ENCODE measurements around the gene POU2F2. TPM values are rescaled to one million over a fixed set of nuclear protein-coding genes. Genes with fewer than 3 reads are reported as not detected.
A peak's percentile ranks its signal among the peaks of the same experiment; 100 is the strongest.

Gene POU2F2
- total and polyA plus RNA-seq, 8 donors = 0.68 to 23.3 (median 2.3) TPM

GRCh38 chr19:42129399-42130253 lies 2.6 kb downstream of the POU2F2 start:
- WGBS, 5 donors = 39 to 55% (median 50%) methylated on average over 18 to 20 of the region's 20 CpGs
- Histone ChIP-seq H3K36me3 (no peaks in the 10 kb centered on the region), H3K27me3 (peaks cover 5 to 76% (median 13%) of the 10 kb centered on the region in 3 donors), H3K4me1 (peaks cover 16 to 20% (median 17%) of the 10 kb centered on the region in 4 donors), H3K9me3 (no peaks in the 10 kb centered on the region), H3K27ac (peak overlapping the region in 1 of 5 donors; percentile 36), H3K4me3 (peak overlapping the region in 2 of 4 donors; percentile 2 to 43)
- DNase-seq = peak; percentile 29 to 51
- TF ChIP-seq EP300 (IDR thresholded peaks at IDR 0.05) (no peak), POLR2AphosphoS5 (IDR thresholded peaks at IDR 0.05) (no peak), POLR2A (IDR thresholded peaks at IDR 0.05) (no peak)
- TF ChIP-seq, protein P1, sequence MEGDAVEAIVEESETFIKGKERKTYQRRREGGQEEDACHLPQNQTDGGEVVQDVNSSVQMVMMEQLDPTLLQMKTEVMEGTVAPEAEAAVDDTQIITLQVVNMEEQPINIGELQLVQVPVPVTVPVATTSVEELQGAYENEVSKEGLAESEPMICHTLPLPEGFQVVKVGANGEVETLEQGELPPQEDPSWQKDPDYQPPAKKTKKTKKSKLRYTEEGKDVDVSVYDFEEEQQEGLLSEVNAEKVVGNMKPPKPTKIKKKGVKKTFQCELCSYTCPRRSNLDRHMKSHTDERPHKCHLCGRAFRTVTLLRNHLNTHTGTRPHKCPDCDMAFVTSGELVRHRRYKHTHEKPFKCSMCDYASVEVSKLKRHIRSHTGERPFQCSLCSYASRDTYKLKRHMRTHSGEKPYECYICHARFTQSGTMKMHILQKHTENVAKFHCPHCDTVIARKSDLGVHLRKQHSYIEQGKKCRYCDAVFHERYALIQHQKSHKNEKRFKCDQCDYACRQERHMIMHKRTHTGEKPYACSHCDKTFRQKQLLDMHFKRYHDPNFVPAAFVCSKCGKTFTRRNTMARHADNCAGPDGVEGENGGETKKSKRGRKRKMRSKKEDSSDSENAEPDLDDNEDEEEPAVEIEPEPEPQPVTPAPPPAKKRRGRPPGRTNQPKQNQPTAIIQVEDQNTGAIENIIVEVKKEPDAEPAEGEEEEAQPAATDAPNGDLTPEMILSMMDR (IDR thresholded peaks at IDR 0.05) = no peak
- intact Hi-C loops (cut with DNase I; ENCODE audit: low total_unique reads) = loop anchor here (5.0 to 10.0 kb wide), 2 partner anchors 53 to 195 kb away; partner anchors contain the start of gene MEGF8

DNA sequence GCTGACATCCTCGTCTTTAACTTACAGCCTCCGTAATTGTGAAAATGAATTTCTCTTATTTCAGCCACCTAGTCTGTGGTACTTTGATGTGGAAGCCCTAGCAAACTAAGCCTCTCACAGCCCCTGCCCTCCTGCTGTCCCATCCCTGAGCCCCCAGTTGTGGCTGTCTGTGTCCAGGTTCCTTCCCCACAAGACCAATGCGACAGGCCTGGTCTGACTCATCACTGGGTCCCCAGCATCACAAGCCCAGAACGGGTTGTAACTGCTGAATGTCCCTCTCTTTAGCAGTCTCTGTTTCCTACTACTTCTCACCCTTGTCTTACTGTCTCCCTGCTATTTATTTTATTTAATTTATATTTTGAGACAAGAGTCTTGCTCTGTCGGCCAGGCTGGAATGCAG lies 5.7 kb downstream of the POU2F2 start:
- Histone ChIP-seq H3K4me3 (no peak overlapping the region), H3K27me3 (peaks cover 0 to 75% (median 0%) of the 10 kb centered on the region in 3 donors), H3K9me3 (no peaks in the 10 kb centered on the region), H3K4me1 (peaks cover 0 to 14% (median 1%) of the 10 kb centered on the region in 4 donors), H3K36me3 (no peaks in the 10 kb centered on the region), H3K27ac (no peak overlapping the region)
- DNase-seq = no peak
- no peak for TF ChIP-seq POLR2A (IDR thresholded peaks at IDR 0.05)
- TF ChIP-seq POLR2AphosphoS5 (IDR thresholded peaks at IDR 0.05) = no peak
- TF ChIP-seq, protein P1 (IDR thresholded peaks at IDR 0.05) = no peak
- TF ChIP-seq EP300 (IDR thresholded peaks at IDR 0.05) = no peak
- 74 to 86% (median 78%) methylated on average over 5 of the region's 5 CpGs for WGBS, 5 donors
- intact Hi-C loops (cut with DNase I; ENCODE audit: low total_unique reads) = loop anchor here (10.0 kb wide), 1 partner anchor 198 kb away; the partner anchor contains the start of gene MEGF8

DNA sequence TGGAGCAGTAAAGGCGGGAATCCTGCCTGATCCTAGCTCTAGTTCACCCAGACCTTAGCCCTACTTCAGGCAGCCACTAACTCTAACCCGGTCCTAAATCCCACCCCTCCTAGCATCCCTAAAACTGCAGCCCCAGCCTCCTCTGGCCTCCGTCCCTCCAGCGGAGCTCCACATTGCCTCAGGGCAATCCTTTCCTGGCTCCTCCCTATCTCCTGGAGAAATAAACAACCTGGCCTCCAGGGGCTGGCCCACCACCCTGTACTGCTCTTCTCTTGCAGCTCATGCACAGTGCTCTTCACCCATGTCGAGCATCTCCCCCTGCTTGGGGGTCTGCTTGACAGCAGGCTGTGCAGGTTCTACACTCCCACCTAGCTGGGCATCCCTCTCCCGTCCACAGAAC lies 6.7 kb downstream of the POU2F2 start:
- H3K9me3 ChIP-seq = no peaks in the 10 kb centered on the region
- DNase-seq = no peak
- intact Hi-C loops (cut with DNase I; ENCODE audit: low total_unique reads) = loop anchor here (10.0 kb wide), 1 partner anchor 199 kb away; the partner anchor contains the start of gene MEGF8
- peaks cover 0 to 20% (median 4%) of the 10 kb centered on the region in 4 donors for H3K4me1 ChIP-seq
- peaks cover 0 to 65% (median 0%) of the 10 kb centered on the region in 3 donors for H3K27me3 ChIP-seq
- H3K27ac ChIP-seq = no peak overlapping the region
- no peak for TF ChIP-seq POLR2AphosphoS5 (IDR thresholded peaks at IDR 0.05)
- TF ChIP-seq, protein P1 (IDR thresholded peaks at IDR 0.05) = no peak
- TF ChIP-seq EP300 (IDR thresholded peaks at IDR 0.05) = no peak
- TF ChIP-seq POLR2A (IDR thresholded peaks at IDR 0.05) = no peak
- no peaks in the 10 kb centered on the region for H3K36me3 ChIP-seq
- 53 to 61% (median 57%) methylated on average over 6 of the region's 6 CpGs for WGBS, 5 donors
- no peak overlapping the region for H3K4me3 ChIP-seq

DNA sequence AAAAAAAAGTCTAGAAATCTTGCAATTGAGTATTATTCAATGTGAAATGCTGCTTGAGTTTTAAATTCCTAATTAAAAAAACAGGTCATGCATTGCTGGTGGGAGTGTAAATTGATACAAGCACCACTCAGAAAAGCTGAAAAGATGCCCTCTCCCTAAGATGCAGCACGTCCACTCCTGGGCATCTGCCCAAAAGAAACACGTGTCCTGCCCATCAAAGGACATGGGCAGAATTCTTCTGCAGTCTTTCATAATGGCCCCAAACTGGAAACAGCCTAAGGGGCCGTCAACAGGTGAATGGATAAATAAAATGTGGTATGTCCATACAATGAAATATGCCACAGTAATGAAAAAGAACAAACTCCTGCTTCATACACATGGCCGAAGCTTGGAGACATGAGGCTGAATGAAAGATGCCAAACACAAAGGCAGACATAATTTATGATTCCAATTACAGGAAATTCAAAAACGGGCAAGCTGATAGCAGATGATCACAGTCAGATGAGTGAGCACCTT lies 7.8 kb downstream of the POU2F2 start:
- TF ChIP-seq, protein P1 (IDR thresholded peaks at IDR 0.05) = no peak
- TF ChIP-seq EP300 (IDR thresholded peaks at IDR 0.05) (no peak), POLR2AphosphoS5 (IDR thresholded peaks at IDR 0.05) (no peak), POLR2A (IDR thresholded peaks at IDR 0.05) (no peak)
- H3K27ac ChIP-seq = no peak overlapping the region
- H3K4me1 ChIP-seq = peaks cover 0 to 20% (median 4%) of the 10 kb centered on the region in 4 donors
- 72 to 88% (median 84%) methylated on average over 5 of the region's 5 CpGs for WGBS, 5 donors
- no peak for DNase-seq
- H3K4me3 ChIP-seq = no peak overlapping the region
- H3K27me3 ChIP-seq = peaks cover 0 to 54% (median 0%) of the 10 kb centered on the region in 3 donors
- intact Hi-C loops (cut with DNase I; ENCODE audit: low total_unique reads) = loop anchor here (10.0 kb wide), 1 partner anchor 200 kb away; the partner anchor contains the start of gene MEGF8
- H3K9me3 ChIP-seq = no peaks in the 10 kb centered on the region
- H3K36me3 ChIP-seq = no peaks in the 10 kb centered on the region

Measured in stomach (tissue), 9 donors.